ENCODE results near the gene EEF2K. TPM values are rescaled to one million over a fixed set of nuclear protein-coding genes. Genes with fewer than 3 reads are reported as not detected.
"Not testable (repeated sequence)": the region's sequence is repeated elsewhere in the genome, so short reads cannot be mapped to it uniquely, and the experiment has no call there.

EEF2K gene
- total RNA-seq, 1 donor from 2014 or later, result 22.1 TPM

GRCh38 chr16:22210854-22211253, 4.8 kb downstream of the EEF2K start:
- Mint-ChIP-seq H3K27ac (no peak overlapping the region), H3K27me3 (ENCODE audit: low read depth) (no peaks in the 10 kb centered on the region), H3K4me1 (peaks cover 11% of the 10 kb centered on the region), H3K4me3 (no peak overlapping the region), H3K36me3 (peaks cover 16% of the 10 kb centered on the region), H3K9me3 (no peaks in the 10 kb centered on the region)
- TF ChIP-seq, protein P1, sequence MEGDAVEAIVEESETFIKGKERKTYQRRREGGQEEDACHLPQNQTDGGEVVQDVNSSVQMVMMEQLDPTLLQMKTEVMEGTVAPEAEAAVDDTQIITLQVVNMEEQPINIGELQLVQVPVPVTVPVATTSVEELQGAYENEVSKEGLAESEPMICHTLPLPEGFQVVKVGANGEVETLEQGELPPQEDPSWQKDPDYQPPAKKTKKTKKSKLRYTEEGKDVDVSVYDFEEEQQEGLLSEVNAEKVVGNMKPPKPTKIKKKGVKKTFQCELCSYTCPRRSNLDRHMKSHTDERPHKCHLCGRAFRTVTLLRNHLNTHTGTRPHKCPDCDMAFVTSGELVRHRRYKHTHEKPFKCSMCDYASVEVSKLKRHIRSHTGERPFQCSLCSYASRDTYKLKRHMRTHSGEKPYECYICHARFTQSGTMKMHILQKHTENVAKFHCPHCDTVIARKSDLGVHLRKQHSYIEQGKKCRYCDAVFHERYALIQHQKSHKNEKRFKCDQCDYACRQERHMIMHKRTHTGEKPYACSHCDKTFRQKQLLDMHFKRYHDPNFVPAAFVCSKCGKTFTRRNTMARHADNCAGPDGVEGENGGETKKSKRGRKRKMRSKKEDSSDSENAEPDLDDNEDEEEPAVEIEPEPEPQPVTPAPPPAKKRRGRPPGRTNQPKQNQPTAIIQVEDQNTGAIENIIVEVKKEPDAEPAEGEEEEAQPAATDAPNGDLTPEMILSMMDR (IDR thresholded peaks at IDR 0.05; ENCODE audit: unreplicated experiment), result no peak
- DNase-seq (ENCODE audit: low spot score in 2 of 2, unreplicated experiment in 2 of 2), result no peak

DNA sequence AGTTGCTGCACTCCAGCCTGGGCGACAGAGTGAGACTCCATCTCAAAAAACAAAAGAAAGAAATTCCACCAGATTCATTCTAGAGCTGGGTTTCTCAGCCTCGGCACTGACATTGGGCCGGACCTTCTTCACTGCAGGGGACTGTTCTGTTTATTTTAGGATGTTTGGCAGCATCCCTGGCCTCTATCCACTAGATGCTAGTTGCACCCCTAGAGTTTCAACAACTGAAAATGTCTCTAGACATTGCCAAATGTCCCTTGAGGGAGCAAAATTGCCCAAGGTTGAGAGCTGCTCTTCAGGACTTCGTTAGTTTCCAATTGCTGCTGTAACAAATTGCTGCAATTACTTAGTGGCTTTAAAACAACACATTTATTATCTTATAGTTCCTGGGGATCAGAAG, 7.2 kb downstream of the EEF2K start:
- Mint-ChIP-seq H3K4me1 (no peaks in the 10 kb centered on the region), H3K9me3 (no peaks in the 10 kb centered on the region), H3K27me3 (ENCODE audit: low read depth) (no peaks in the 10 kb centered on the region), H3K27ac (no peak overlapping the region), H3K4me3 (no peak overlapping the region), H3K36me3 (peaks cover 16% of the 10 kb centered on the region)
- DNase-seq (ENCODE audit: low spot score in 2 of 2, unreplicated experiment in 2 of 2), result no peak
- TF ChIP-seq, protein P1 (IDR thresholded peaks at IDR 0.05; ENCODE audit: unreplicated experiment), result no peak

DNA sequence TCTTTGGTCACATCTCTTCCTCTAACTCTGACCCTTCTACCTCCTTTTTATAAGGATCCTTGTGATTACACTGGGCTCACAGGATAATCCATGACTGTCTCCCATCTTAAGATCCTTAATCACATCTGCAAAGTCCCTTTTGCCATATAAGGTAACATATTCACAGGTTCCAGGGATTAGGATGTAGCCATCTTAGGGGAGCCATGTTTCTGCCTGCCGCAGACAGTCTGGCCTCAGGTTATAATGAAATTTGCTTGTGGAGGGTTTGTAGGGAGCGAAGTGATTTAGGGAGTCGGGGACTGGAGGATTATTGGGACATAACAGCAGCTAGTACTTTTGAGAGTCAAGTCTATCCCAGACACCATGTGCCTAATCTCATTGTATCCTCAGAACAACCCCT, 7.7 kb downstream of the EEF2K start:
- H3K4me3 Mint-ChIP-seq, result no peak overlapping the region
- H3K9me3 Mint-ChIP-seq, result no peaks in the 10 kb centered on the region
- DNase-seq (ENCODE audit: low spot score in 2 of 2, unreplicated experiment in 2 of 2), result no peak
- H3K4me1 Mint-ChIP-seq, result no peaks in the 10 kb centered on the region
- H3K27me3 Mint-ChIP-seq (ENCODE audit: low read depth), result no peaks in the 10 kb centered on the region
- TF ChIP-seq, protein P1 (IDR thresholded peaks at IDR 0.05; ENCODE audit: unreplicated experiment), result no peak
- H3K27ac Mint-ChIP-seq, result no peak overlapping the region
- peaks cover 16% of the 10 kb centered on the region for H3K36me3 Mint-ChIP-seq

DNA sequence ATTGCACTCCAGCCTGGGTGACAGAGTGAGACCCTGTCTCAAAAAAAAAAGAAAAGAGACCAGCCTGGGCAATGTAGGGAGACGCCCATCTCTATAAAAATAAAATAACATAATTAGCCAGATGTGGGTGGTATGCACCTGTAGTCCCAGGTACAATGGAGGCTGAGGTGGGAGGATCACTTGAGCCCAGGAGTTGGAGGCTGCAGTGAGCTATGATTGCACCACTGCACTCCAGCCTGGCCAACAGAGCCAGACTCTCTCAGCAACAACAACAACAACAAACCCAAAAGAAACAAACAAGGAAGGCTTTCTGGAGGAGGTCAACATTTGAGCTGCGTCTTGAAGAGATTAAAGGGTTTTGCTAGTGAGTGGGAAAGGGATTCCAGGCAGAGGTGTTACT, 8.3 kb downstream of the EEF2K start:
- H3K4me1 Mint-ChIP-seq, result no peaks in the 10 kb centered on the region
- no peaks in the 10 kb centered on the region for H3K9me3 Mint-ChIP-seq
- peaks cover 16% of the 10 kb centered on the region for H3K36me3 Mint-ChIP-seq
- TF ChIP-seq, protein P1 (IDR thresholded peaks at IDR 0.05; ENCODE audit: unreplicated experiment), result no peak
- DNase-seq (ENCODE audit: low spot score in 2 of 2, unreplicated experiment in 2 of 2), result no peak
- no peak overlapping the region for H3K4me3 Mint-ChIP-seq
- H3K27me3 Mint-ChIP-seq (ENCODE audit: low read depth), result no peaks in the 10 kb centered on the region
- H3K27ac Mint-ChIP-seq, result no peak overlapping the region

DNA sequence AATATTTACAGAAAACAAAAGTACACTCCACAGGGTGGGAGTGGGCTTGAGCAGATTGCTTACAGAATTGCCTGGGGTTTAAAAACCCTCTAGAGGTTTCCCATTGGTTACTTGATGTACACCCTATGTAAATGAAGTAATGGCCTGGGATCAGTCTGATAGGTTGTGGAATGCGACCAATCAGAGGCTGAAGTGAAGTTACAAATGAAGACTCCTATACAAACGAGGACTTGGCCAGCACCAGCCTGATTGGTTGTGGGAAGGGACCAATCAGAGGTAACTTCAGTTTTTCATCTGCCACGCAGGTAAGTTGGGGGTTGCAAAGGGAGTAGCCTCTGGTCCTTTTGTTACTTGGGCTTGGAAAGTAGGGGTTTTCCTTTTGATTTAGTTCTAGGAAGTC, 8.8 kb downstream of the EEF2K start:
- Mint-ChIP-seq H3K27me3 (ENCODE audit: low read depth) (no peaks in the 10 kb centered on the region), H3K36me3 (peaks cover 16% of the 10 kb centered on the region), H3K4me3 (no peak overlapping the region), H3K27ac (no peak overlapping the region), H3K4me1 (no peaks in the 10 kb centered on the region), H3K9me3 (no peaks in the 10 kb centered on the region)
- TF ChIP-seq, protein P1 (IDR thresholded peaks at IDR 0.05; ENCODE audit: unreplicated experiment), result no peak
- no peak for DNase-seq (ENCODE audit: low spot score in 2 of 2, unreplicated experiment in 2 of 2)

DNA sequence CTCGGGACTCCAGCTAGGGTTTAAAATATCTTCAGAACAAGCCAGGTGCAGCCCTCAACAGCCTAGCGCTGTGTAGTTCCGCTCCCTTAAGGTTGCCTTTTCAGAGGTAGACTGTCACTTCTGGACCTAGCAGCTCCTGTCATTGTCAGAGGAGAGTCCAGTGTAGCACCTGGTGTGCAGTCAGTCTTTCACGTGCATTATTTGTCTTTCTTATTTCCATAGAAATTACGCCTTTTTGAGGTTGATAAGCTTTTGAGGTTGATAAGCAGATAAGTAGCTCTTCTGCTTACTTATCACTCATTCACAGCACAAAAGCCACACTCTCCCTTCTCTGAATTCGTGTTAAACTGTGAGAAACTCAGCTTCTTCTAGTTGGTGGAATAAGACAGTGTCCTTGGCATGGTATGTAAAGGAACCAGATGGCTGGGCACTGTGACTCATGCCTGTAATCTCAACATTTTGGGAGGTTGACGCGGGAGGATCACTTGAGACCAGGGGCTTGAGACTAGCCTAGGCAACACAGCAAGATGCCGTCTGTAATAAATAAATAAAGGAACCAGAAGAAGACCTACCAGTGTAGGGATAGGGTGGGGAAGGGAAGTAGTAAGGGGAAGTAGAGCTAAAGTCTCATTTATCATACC, 10.2 kb downstream of the EEF2K start:
- Mint-ChIP-seq H3K27me3 (ENCODE audit: low read depth) (no peaks in the 10 kb centered on the region), H3K9me3 (no peaks in the 10 kb centered on the region)
- no peak for DNase-seq (ENCODE audit: low spot score in 2 of 2, unreplicated experiment in 2 of 2)

GRCh38 chr16:22216832-22217225, 10.8 kb downstream of the EEF2K start:
- H3K27me3 Mint-ChIP-seq (ENCODE audit: low read depth); H3K9me3 Mint-ChIP-seq; DNase-seq (ENCODE audit: low spot score in 2 of 2, unreplicated experiment in 2 of 2); H3K27ac Mint-ChIP-seq; H3K4me3 Mint-ChIP-seq; H3K4me1 Mint-ChIP-seq: not testable (repeated sequence)
- peaks cover 12% of the 10 kb centered on the region for H3K36me3 Mint-ChIP-seq

More for the DNA sequence above, 10.2 kb downstream of the EEF2K start:
- peaks cover 12% of the 10 kb centered on the region for H3K36me3 Mint-ChIP-seq
- TF ChIP-seq, protein P1 (IDR thresholded peaks at IDR 0.05; ENCODE audit: unreplicated experiment), result no peak
- no peaks in the 10 kb centered on the region for H3K4me1 Mint-ChIP-seq
- no peak overlapping the region for H3K27ac Mint-ChIP-seq
- H3K4me3 Mint-ChIP-seq, result no peak overlapping the region
